Measurements from ENCODE around the gene SIRPB1. TPM values are rescaled to one million over a fixed set of nuclear protein-coding genes. Genes with fewer than 3 reads are reported as not detected.

The SIRPB1 gene
- total and polyA plus RNA-seq, 10 of the 15 experiments (the other 5 are each of a cell fraction or from before 2014, with no cell fraction given), result 3.4 to 33.8 (median 14.1) TPM

GRCh38 chr20:1579488-1579887 is 40.3 kb downstream of the SIRPB1 start:
- H3K9me3 ChIP-seq (replicated peaks; ENCODE audit: control insufficient read depth, insufficient read depth, low read length), result no peaks in the 10 kb centered on the region
- ChIA-PET SMC1A (ENCODE audit: uncharacterized antibody, unreplicated experiment) (interaction anchor here (0.8 to 1.7 kb wide), 4 partner anchors 36 to 52 kb away, joined by 3 to 5 read pairs (median 4); no protein-coding TSS in a partner anchor), POLR2A (no interaction called here), CTCF (interaction anchor here (1.6 kb wide), 1 partner anchor 69 kb away, joined by 4 read pairs; no protein-coding TSS in a partner anchor), RAD21 (ENCODE audit: unreplicated experiment) (interaction anchor here (1.0 kb wide), 1 partner anchor 155 kb away, joined by 4 read pairs; no protein-coding TSS in a partner anchor)
- H3K36me3 ChIP-seq (ENCODE audit: control insufficient read depth in 2 of 2, insufficient read depth in 2 of 2, low read length in 1 of 2), result no peaks in the 10 kb centered on the region
- BruUV-seq (replicated peaks), result no TSS peak
- intact Hi-C loops (cut with micrococcal nuclease; ENCODE audit: unreplicated experiment), result loop anchor here (1.0 kb wide), 1 partner anchor 35 kb away; no protein-coding TSS in a partner anchor
- H3K9ac ChIP-seq (ENCODE audit: control insufficient read depth, insufficient read depth, low read length), result no peak overlapping the region
- no peak overlapping the region for H3K27ac ChIP-seq (ENCODE audit: control insufficient read depth, insufficient read depth)
- TF ChIP-seq HDAC6 (IDR thresholded peaks at IDR 0.05; ENCODE audit: unreplicated experiment) (no peak), REST (IDR thresholded peaks at IDR 0.05; ENCODE audit: low read depth, low read length) (no peak), ZNF687 (IDR thresholded peaks at IDR 0.05) (no peak), ZBED1 (IDR thresholded peaks at IDR 0.05; ENCODE audit: borderline replicate concordance) (no peak), PKNOX1 (IDR thresholded peaks at IDR 0.05) (no peak), SIN3A (IDR thresholded peaks at IDR 0.05; ENCODE audit: low read depth, low read length) (no peak), CREB1 (IDR thresholded peaks at IDR 0.05; ENCODE audit: low read depth) (no peak), MEF2A (IDR thresholded peaks at IDR 0.05; ENCODE audit: insufficient read depth, low read depth, low read length) (no peak), CHD1 (IDR thresholded peaks at IDR 0.05; ENCODE audit: low read depth, low read length) (no peak), KAT2A (conservative IDR thresholded peaks at IDR 0.05; ENCODE audit: control insufficient read depth, low read depth, low read length) (no peak)
- no peak overlapping the region for H3K4me2 ChIP-seq (ENCODE audit: control insufficient read depth, insufficient read depth)
- in situ Hi-C loops (cut with MboI), result loop anchor here (5.0 kb wide), 1 partner anchor 38 kb away; no protein-coding TSS in a partner anchor
- no peaks in the 10 kb centered on the region for H3K79me2 ChIP-seq (ENCODE audit: control insufficient read depth, insufficient read depth, low read length)
- no peak overlapping the region for H3K4me3 ChIP-seq
- H3K4me1 ChIP-seq (ENCODE audit: control insufficient read depth, insufficient read depth, low read length), result no peaks in the 10 kb centered on the region
- 58% methylated on average over 6 of the region's 6 CpGs for WGBS (ENCODE audit: insufficient coverage, insufficient replicate concordance, low lambda C conversion rate, missing lambda C conversion rate)
- H3K27me3 ChIP-seq (replicated peaks in 1 of 2; ENCODE audit: control insufficient read depth in 2 of 2, insufficient read depth in 2 of 2, low read length in 1 of 2), result no peaks in the 10 kb centered on the region
- no peak for FAIRE-seq
- no peaks in the 10 kb centered on the region for H4K20me1 ChIP-seq (ENCODE audit: control insufficient read depth, insufficient read depth)
- no peak for ATAC-seq
- H2AFZ ChIP-seq (ENCODE audit: control insufficient read depth, low read depth, low read length), result no peak overlapping the region
- no peak for DNase-seq (ENCODE audit: low read depth, low spot score)
